GM19463 (cell line): ENCODE data around the gene HYAL2.

Experiments
- ATAC-seq: cut with Tn5 transposase; IDR thresholded peaks from one replicate; pipeline ENCODE4 v1.9.1; 2021; ENCODE audit warnings: mild to moderate bottlenecking, moderate library complexity; ENCODE audit not compliant: unreplicated experiment

Gene HYAL2

DNA sequence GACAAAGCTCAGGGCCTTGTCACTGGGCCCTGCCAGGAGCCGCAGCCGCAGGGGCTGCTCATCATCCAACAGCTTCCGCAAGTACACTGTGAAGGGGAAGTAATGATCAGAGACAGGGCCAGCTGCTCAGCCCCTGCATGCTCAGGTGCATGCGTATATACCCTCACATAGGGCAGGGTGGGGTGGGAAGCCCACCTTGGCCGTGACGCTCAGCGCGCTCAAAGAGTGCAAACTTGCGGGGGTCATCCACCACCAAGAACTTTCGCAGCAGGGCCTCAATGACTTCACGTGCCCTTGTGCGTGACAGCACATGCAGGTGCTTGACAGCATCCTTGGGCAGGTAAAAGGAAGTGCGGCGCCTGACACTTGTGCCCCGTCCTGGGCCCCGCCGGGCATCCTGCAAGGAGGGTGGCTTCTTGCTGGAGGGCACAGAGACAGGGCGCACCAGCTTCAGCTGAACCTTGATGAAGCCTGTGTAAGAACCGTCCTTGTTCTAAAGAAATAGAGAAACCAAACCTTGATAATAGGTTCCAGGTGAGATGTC lies 8.9 kb upstream of the HYAL2 start:
- no peak for ATAC-seq

DNA sequence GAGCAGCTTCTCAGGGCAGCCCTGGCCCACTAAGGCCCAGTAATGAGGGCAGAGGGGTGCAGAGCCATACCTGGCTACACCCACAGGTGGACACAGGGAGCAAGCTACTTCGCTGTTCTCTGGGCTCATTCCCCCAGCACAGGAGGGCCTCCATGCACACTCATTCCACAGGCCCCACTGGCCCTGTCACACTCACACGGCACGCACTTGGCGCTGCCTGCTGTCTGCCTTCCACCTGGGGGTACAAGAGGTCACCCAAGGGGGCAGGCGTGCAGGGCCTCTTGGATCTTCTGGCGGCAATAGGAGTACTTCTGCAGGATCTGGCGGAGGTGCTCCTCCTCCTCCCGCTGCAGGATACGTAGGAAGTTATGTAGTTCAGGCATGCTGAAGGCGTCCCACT lies 7.8 kb upstream of the HYAL2 start:
- ATAC-seq: no peak

DNA sequence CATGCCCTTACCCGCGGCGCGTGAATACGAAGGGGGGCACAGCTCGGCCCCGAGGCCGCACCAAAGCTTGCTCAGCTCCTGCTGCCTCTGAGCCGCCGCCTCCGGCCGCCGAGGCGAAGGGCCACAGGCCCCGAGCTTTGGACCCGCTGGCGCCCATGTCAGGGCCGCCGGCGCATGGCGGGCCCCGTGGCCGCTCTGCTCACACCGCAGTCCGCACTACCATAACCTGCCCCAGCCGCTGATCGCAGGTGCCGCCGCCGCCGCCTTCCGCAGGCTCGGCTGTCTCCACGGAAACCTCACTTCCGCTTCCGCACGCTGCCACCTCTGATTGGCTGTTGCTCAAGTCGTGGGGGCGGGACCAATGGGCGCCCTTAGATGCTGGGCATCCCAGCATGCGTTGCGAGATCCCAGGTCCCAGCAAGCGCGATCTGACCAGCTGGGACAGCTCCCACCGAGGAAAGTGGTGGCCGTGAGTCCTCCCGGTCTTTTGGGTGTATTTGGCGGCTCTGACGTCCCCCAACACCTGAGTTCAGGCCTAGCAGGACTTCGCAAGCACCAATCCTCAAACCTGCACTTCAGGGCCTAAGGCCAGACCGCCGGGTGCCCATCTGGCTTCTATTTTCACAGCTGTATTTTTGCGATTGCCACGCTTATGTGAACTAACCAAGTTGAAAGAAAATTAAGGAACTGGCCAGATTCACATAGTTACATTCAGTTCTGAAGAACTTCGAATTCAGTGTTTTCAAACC lies 5.6 kb upstream of the HYAL2 start, which contains the start of gene TUSC2:
TSS of gene TUSC2 (minus strand) at position 281 of the 749 bp plus-strand sequence. CDS start at position 157, 124 bp downstream.
- peak; percentile 97 for ATAC-seq

DNA sequence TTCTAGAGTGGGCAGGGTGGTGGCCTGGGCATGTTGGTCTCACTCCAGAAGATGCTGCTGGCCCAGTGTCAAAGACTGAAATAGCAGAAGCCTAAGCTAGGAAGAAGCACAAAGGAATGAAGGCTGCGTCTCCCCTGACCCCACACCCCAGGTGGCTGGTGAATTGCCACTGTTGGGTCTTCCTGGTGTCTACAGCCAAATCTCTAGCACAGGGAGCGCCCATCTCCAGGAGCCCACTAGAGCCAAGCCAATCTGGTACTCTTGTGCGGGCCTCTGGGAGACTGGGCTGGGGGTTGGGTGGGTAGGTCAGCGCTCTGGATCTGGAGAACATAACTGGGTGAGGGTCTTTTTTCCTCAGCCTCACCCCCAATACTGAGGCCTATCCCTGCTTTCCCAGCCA lies 4.6 kb upstream of the HYAL2 start:
- no peak for ATAC-seq

DNA sequence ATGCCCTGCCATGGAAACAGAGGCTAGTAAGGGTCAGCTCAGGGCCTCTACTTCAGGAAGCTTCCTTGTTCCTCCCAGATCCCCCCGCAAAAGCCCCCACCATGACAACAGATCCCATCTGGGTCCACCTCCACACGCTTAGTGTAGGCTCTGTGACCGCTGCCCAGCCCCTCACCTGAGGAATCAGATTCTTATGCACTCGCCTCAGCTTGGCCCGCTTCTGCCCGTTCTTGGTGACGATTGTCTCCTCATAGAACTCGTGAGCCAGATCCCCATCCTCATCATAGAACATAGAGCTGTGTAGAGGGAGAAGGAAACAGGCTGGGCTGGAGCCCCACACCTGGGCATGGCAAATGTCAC lies 3.6 kb upstream of the HYAL2 start:
- ATAC-seq: no peak

DNA sequence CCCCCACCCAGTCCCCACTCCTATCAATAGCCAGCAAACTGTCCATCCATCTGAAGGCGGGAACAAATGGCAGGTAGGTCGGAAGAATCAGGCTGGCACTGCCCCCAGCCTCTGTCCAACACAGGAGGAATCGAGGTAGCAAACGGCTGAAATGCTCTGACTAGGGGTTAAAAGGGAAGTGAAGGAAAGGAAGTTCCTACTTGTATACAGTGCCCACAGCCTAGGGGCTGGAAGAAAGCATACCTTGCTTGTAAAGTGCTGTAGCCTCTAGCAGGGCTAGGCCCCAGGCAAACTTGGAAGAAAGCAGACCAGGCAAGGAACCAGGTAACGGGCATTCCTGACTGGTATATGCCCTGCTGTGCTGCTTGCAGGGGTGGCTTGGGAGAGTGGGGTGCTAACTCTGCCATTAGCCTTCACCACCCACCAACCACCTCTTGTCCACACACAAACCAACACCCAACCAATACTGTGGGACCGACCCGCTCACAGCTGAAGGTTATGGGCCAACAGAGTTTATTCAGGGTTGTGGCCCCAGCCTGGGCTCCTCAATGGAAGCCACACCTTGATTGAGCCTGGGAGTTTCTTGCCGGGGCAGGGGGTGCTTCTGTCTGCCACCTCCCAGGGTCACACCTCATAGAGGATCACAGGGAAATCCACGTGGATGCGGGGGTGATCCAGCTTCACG lies 3.1 kb upstream of the HYAL2 start:
- no peak for ATAC-seq

DNA sequence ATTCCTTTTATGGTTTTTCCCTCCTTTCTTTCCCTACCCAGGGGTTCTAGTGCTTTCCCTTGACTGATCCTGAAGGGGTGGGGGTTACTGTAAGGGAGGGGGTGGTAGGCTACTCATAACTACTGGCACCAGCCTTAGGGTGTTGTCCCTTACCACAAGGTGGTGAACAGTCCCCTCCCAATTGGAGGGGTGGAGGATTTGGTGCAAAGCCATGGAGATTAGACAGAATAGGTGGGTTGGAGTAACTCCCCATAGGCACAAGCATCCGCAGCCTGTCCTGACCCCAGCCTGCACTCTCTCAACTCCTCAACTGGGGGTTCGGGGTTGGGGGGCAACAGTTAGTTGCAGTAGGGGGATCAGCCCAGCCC lies 2.6 kb upstream of the HYAL2 start:
- no peak for ATAC-seq

DNA sequence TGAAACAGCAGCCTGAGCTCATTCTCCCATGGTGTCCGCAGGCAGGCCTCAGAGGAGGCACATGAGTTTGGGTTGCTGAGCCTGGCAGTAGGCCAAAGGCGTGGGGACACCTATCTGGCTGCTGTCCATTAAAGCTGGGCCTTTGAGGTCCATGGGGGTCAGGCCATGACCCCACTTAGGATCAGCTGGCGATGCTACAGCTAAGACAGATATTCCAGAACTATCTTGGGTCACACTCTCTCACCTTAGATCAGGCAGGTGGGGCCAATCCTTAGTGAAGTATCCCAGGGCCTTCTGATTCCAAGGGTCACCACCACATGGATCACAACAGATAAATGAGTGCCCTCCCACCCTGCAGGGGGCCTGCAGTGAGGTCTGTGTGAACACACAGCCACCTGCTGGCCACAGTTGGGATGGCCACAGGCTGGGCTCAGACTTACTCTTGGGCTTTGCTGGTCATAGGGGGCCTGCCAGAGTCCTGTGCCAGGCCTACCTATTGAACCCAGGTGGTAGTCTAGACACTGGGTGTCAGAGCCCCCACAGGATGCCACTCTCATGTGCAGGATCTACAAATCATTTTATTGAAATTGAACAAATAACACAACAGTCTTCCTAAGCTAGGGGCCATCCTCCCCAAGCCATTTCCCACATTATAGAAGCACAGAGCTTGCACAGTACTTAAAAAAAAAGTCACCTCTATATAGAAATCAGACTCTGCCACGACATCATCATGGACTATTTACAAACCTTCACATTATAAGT lies 2.0 kb upstream of the HYAL2 start:
- ATAC-seq: no peak

DNA sequence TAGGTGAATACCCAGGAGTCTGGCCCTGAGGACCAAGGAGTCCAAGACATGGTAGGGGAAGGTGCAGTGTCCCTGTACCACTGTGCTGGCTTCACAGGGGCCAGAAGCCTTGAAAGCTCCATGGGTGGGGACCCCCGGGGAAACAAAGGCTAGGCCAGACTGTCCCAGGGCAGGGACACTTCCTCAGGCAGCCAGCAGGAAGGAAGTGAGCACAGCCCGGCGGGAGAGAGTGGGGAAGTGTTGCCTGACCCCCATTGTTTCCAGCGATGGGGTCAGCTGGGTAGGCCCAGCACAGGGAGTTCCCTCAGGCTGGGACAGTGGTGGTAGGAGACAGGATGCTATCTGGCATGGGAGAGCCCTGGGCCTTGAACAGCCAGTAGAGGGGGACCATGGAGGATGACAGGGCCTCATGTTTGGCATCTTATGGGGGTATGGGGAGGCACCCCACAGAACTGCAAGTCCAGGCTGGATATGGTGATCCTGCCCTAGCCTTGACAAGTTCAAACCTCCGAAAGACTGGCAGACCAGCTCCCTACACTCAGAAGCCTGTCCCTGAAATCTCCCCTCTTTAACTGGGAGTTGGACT lies 1.2 kb upstream of the HYAL2 start:
- ATAC-seq: no peak

DNA sequence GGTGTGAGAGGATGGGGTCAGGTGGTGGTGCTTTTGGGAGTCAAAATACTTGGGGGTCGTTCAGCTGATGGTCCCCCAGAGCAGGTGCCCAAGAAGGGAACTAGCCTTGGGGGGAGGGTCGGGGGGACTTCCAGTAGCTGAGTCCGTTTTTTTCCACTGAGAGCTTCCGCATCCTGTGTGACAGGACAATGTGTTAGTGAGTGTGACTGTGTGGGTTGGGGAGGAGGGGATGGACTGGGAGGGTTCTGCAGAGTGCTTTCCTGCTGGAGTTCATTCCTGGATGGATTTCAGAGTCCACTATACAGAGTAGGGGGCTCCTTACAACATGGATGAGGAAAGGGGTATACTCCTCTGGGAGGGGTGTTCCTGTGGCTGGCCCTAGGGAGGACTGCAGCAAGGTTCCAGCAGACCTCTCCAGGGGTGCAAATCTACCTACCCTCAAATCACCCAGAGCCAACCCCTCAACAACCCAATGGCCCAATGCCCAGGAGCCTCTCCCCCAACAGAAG lies 601 bp upstream of the HYAL2 start:
- no peak for ATAC-seq

DNA sequence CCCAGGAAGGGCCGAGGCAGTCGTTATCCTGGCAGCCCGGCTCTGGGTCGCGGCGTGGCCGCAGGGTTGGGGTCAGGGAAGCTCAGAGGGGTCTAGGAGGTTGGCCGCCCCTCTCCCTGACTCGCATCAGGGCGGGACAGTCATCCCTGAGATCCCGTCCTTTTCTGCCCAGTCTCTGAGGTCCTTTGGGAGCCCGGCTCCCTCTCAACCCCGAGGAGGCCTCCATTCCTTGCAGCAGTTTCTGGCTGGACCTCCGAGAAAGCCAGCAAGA lies 495 bp downstream of the HYAL2 start:
- ATAC-seq: no peak

DNA sequence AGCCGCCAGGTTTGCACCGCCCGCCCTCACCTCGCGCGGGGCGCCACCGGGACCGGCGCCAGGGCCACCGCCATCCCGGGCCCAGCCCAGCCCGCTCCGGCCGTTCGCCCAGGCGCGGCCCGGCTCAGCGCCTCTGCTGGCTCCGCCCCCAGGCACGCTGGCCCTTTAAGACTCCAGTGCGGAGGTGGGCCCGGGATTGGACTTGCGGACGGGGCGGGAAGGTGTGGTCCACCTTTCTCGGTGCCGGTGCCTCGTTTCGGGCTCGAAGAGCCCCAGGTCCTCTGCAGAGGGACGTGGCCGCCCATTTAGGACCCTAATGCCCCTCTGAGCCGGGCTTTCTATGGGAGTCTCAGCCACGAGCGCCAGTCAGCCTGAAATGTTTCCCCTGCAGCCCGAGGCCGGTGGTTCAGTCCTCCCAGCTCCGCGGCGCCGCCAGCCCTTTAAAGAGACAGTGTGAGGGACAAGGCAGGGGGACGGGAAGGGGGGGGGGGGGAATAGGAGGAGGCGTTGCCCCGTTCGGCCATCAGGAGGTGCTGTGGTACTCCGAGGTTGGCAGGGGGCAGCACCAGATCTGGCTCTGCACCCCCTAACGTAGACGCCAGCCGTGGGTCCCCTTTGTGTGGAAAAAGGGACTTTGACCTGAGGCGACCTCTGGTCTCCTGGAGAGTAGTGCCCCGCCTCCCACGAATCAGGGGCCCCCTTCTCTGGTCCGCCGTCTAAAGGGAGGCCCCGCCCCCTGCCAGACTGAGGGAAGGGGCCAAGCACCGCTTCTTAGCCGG lies 1.0 kb downstream of the HYAL2 start:
- ATAC-seq: peak; percentile 88

DNA sequence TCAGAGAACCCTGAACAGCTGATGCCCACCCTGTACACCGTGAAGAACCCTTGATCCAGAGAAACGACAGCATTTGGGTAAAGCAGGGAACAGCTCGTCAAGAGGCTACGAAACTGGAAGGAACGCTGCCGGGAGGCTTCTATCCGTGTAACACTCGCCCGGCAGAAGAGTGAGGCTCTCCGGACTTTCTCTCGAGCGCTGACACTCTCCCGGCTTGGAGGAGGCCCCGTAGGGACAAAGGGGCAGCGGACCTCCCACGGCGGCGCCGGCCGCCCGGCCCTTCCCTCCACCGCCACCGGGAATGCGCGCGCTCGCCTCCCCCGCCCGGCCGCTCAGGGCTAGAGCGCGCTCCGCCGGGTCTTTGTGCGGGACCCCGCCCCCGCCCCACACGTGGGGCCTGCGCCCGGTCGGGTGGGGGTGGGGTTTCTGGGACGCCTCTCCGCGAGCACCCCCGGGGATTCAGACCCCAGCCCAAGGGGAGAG lies 1.7 kb downstream of the HYAL2 start:
- ATAC-seq: peak; percentile 59

DNA sequence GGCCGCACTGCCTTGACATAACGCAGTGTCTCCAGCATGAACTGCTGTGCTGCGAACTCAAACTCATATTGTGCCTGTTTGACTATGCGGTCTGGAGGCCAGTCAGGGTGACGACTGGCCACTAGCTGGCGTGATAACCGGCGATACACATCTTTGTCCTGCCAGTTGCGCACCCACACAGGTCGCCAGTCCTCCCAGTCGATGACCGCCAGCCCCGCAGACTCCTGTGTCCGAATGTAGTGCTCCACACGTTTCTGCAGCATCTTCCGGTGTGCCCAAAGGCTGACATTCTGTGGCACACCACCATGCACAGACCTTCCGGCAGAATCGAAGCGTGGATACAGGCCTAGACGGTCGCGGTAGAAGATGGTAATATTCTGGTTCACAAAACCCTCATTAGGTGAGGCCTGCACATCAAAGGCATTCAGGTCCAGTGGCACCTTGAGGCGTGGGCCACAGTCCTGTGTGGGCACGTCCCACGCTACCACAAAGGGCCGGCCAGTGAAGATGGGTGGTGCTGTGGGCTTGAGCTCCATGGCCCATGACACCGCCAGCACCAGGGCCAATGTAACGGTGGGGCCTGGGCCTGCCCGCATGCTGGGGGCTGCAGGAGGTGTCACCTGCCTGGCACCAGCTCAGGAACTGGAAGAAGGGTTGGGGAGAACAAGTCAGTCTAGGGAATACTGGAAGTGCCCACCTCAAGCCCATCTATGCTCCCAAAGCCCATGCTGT lies 2.5 kb downstream of the HYAL2 start:
- ATAC-seq: no peak

DNA sequence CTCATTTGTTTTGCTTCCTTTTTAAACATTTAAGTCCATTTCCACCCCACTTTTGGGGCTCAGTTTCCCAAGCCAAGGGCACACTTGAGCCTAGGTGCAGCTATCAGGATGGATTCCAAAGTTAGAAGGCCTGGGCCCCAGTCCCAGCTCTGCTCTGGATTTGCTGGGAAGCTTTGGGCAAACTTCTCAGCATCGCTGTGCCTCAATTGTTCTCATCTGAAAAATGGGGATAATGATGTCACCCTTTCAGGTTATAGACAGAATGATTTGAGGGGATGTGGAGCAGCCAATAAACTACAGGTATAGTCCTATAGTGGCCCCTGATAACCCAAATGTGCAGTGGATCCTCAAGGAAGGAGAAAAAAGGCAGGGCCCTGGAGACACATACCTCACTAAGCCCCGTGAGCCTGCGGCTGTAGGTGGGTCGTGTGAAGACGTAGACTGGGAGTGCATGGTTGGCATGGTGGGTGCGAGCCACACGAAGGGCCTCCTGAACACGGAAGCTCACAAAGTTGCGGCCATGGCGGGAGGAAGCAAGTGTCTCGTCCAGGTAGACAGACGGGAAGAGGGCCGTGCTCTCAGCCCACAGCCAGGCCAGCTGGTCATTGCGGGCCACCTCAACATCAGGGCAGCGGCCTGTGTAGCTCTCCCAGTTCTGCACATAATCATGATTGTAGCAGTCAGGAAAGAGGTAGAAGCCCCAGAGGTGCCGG lies 3.2 kb downstream of the HYAL2 start:
- no peak for ATAC-seq

DNA sequence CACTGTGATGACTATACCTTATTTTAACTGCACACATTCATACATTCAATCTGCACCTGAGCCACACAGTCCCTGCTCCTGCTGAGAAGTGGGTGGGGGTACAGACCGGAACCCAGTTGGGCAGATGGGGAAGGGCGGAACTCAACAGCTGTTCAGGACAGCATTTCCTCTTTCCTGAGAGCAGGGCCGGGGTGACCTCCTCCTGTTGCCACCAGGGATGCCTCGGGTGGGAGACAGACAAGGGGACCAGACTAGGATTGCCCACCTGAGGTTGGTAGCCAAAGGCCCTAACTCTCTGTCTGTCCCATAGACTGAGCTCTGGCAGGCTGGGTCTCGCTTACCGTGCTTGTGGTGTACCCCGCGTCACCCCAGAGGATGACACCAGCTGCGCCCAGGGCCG lies 3.9 kb downstream of the HYAL2 start:
- no peak for ATAC-seq

DNA sequence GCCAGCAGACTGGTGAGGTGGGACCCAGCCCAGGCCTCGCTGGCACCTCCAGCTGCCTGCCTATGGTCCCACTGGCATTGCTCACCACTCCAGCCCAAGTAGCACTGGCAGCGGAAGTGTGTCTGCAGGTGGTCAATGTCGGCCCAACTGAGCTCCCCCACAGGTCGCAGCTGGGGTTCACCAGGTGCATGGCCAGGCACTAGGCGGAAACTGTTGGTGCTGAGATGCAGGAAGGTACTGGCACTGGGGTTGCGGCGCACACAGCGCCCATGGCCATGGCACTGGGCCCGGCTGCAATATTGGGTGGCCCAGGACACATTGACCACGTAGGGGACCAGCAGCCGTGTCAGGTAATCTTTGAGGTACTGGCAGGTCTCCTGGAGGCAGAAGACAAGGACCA lies 4.4 kb downstream of the HYAL2 start:
- ATAC-seq: no peak

DNA sequence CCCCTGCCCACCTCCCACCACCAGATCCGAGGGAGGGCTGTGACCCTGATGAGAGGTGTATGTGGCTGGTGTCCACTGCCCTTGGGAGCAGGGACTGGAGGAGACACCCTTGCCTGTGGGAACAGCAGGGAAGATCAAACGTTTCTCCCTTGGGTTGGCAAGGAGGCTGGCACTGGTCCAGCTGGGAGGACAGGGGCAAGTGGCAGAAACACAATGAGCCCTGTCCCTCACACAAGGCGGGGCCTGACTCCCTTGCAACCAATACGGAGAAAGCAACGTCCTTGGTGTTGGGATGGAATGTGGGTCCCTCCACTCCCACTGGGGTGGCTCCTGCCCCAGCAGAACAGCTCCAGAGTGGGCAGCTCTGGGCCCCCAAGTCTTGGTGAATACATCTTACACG lies 5.2 kb downstream of the HYAL2 start:
- no peak for ATAC-seq

DNA sequence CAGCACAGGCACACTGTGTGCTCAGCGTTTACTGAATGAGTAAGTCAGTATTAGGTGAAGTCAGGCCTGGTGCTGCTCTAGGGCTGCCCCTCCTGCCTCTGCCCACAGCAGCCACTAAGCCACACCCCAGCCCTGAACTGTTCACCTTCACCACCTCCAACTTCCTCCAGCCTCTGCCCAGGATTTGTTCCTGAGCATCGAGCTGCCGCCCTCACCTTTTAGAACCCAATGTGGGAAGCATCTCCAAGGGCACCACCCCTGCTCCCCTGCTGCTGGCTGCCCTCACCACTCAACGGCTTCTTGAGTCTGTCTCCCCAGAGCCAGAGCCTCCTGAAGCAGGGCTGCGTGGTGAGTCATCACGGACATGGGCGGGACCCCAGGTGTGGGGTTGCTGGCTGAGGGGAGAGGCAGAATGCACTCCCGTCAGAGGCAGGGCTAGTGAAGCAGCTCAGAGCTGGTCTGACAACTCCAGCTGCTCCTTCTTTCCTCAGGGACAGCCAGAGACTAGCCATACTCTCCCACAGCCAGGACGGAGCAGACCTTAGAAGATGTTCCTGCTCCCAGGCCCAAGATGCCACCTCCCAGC lies 5.8 kb downstream of the HYAL2 start:
- ATAC-seq: no peak
